ELR (cell line): Measurements from ENCODE around the gene CCDC188.

Source experiments
- DNase-seq: peaks from one replicate; pipeline ENCODE4 v3.0.0-alpha.2; 2015; ENCODE audit warnings: low read depth

Gene CCDC188

DNA sequence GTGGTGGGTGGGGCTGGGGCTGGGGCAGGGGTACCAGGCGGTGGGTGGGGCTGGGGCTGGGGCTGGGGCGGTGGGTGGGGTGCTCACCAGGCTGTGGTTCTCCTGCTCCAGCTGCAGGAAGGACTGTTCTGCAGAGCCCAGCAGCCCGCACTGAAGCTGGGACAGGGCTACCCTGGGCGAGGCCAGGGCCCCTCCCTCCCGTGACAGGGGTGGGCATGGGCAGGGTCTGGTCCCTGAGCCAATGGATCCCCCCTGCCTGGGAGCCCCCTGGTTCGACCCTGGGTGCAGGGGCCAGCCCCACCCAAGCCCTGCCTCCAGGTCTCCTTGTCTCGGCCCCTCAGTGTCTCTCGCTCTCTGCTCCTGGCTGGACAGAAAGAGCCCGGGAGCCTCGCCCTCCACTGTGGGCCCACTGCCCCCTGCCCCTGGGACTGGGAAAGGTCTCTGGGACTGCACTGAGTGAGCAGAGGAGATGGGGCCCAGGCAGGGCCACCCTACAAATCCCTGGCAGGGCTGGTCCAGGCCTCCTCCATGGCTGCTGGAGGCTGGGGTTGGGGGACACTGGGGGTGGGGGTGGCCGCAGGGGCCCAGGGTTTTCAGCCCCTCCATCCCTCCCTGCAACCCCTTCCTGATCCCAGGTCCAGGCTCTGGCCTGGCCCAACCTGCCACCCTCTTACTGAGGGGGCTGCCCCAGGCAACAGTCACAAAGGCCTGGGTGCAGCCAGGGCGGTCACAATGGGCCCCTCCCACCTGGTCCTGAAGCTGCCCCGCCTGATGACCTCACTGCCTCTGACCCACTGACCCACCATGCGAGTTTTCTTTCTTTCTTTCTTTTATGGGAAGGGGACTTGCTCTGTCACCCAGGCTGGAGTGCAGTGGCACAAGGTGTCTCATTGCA, at the start of gene CCDC188:
Gene CCDC188 (minus strand): TSS at position 675 of the 895 bp plus-strand sequence. CDS start 69 bp downstream, at position 606.
- DNase-seq = no peak

DNA sequence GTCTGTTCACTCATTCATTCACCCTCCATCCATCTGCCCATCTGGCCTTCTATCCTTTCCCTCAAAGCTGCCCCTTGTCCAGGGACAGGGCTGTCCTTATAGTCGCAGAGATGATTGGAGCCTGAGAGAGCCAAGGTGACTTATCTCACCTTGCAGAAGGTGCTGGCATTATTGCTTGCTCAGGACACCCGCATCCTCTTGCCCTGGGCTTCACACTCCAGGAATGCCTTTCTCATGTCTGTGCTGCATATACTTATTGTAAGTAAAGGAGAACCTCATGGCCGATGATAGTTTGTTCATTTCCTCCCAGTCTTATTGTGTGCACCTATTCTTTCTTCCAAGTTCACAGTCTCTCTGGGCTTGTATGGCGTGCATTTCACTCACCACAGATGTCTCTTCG, 49.1 kb upstream of the CCDC188 start:
- no peak for DNase-seq

DNA sequence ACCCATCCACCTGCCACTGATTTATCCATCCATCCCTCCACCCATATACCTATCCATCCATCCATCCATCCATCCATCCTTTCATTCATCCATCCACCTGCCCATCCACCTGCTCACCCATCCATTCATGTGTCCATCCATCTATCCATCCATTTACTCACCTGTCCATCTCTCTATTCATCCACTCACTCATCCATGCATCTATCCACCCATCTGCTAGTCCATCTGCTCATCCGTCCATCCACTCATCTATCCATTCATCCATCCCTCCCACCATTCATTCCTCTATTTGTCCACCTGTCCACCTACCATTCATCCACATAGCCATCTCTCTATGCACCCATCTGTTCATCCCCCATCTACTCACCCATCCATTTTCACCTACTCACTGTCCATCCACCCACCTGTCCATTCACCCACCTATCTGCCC, 48.6 kb upstream of the CCDC188 start:
- DNase-seq = no peak

DNA sequence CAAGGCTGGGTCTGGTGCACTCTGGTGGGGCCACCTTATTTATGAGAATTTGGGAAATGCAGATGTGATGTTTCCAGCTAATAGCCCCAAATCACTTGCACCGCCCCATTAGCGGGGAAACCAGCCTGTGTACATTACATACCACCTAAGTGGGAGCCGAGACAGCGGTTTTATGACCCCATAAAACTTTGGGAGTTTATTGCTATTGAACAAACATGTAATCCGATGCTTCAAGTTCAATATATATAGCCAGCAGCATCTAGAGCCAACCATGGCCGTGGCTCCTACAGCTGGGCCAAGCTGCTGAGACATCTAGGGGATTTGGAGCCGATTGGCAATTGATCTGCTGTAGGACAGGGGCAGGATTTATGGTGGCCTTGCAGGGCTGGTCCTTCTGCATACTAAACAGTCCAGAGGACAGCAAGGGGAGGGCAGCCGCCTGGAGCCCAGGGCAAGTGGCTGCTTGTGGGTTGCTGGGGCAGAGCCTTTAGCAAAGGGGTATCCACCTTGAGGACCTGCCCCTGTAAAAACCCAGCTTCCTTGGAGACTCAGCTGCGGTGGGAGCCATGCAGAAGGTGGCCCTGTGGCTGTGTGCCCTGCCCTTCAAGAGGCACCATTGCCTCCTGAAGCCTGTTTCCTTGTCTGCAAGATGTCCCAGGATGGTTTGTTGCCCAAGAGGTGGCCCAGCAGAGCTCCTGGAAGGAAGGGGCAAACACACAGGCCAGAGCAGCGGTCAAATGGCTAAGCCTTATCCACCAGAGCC, 47.9 kb upstream of the CCDC188 start:
- no peak for DNase-seq

DNA sequence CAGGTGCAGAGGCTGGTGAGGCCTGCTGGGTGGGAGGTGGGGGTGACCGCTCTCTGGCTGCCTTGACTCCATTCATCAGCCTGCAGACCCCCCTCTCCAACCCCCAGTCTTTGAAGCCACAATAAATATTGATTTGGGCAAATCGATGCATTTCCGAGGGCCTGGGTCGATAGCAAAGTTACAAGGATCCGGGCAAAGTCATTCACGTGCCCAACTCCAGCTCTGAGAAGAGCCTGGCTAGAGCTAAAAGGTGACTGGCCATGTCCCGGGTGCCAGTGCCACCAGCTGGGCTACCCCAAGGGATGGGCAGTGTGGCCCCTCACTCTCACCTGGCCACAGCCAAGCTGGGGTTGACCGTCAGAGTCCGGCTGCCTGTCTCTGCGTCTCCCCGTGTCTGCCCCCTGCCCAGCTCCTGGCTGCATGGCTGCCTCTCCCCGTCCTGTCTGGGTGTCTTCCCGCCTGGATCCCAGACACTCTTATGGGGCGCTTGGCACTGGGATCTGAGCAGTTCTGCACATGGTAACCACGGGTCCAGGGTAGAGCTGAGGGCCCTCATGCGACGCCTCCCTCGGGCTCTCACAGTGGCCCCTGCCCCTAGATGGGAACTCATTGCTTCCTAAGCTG, 46.7 kb upstream of the CCDC188 start:
- no peak for DNase-seq

DNA sequence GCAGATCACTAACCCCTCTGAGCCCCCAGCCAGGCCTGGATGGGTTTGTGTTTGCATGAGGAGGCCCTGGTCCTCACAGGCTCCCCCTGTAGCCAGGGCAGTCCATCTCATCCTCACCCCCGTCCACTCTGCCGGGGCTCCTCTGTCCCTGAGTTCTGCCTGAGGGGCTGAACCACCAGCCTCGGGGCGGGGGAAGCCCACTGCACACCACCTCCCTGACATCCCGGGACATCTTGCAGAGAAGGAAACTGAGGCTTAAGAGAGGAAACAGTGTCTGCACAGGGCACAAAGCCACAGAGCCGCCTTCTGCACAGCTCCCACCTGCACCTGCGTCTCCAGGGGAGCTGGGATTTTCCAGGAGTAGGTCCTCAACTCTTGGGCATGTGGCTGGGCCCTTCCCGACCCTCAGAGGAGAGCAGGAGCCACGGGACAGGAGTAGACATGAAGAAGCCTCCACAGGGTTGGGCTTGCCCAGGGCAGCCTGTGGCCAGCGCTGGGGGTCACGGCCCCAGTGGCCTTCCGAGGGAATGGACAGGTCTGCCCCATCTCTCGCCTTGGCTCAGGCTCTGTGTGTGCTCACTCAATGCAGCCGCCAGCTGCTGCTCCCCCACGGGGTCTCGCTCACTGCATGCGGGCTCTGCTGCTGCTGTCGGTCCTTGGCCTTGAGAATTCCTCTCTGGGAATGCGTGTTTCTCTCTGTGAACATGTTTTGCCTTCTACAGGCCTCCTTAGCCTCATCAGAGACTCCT, 45.4 kb upstream of the CCDC188 start:
- DNase-seq = no peak

DNA sequence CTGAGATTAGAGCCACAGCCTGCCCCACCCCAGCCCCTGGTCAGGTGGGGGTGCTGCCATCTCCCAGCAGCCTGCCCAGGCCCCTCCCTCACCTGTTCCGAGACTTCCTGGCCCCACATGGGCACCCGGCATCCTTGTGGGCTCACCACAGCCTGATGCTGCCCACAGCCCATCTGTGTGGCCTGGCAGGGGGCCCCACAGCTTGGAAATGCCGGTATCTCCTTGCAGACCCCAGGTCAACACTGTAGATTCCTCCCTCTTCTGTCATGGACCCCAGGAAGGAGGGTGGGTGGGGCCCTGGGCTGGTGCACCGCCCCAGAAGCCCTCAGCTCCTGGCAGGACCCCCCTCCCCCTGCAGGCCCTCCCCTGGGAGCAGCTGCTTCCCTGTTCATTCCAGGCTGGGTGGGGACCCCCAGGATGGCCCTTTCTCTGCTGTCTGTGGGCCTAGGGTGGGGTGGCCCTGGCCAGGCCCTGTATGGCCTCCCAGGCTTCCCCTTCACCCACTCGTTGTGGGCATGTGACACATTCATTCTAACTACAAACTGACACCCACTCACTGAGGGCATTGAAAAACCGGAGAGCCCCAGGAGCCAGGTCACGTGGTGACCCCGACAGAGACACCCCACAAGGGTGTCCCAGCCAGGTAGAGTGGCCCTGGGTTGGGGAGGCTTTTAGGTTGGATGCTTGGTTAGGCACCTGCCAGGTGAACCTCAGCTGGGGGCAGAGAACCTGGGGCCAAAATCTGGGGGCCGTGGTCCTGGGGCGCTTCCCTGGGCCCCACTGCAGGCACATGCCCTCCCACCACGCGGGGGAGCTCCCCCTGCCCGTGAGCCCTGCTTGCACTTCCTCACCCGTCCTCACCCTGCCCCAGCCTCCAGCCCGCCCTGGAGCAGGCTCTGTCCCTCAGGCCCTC, 44.1 kb upstream of the CCDC188 start:
- DNase-seq = no peak

DNA sequence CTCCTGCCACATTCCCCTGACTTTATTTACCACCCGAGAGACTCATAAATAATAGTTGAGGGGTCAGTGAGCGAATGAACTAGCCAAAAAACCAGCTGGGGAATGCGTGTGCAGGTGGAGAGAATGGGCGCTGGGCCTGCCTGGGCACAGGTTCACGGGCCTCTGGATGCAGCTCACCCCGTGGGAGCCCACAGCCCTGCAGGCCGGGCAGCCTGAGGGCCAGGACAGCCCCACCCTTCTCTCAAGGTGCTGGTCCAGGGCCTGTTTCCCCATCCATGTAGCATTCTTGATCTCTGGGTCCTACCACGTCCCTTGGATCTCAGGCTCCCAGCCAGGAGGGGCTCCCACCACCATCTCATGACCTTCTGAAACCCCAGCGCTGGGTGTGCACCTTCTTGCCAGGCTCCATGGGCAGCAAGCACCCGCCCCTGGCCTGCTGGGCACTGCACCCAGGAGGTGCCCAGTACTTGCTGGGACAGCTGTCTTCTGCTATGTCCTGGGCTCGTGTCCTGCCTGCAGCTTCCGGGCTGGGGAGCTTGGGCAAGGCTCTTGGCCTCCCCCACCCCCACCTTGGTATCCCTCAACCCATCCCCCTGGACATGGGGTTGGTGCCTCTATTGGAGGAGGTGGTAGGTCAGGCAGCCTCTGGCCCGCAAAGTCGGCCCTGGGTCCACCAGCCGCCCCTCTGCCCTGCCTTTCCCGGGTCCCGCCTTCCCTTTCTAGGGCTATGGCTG, 43.1 kb upstream of the CCDC188 start:
- no peak for DNase-seq

DNA sequence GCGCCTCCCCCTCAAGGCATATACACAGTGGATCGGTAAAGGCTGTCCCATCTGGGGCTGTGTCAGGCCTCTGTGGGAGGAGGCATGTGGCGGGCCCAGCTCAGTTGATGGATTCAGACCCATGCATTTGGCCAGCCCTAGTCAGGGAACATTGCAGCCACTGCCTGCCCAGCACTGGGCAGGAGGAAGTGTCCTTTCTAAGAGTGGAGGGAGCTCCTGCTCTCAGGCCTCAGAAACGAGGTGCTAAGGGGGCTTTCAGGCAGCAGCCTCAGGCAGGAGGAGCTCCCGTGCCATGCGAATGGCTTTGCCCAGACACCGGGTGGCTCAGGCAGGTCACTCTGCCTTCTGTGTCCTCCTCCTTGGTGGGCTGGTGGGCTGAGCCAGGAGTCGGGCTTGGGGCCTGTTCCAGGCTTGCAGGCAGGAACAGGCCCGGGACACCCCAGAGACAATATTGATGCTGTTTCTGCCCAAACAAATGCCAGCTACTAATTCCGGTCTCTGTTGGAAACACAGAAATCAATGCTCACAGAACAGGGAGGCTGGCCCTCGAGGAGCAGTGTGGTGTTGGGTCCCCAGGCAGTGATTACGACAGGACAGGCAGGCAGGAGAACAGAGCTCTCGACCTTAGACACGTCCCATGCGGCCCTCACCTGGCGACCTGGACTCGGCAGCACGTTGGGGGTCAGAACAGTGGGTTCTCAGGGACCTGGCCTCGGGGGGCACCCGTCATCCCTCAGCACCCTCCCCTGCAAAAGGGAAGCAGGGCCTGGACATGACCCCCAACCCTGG, 42.3 kb upstream of the CCDC188 start:
- no peak for DNase-seq

DNA sequence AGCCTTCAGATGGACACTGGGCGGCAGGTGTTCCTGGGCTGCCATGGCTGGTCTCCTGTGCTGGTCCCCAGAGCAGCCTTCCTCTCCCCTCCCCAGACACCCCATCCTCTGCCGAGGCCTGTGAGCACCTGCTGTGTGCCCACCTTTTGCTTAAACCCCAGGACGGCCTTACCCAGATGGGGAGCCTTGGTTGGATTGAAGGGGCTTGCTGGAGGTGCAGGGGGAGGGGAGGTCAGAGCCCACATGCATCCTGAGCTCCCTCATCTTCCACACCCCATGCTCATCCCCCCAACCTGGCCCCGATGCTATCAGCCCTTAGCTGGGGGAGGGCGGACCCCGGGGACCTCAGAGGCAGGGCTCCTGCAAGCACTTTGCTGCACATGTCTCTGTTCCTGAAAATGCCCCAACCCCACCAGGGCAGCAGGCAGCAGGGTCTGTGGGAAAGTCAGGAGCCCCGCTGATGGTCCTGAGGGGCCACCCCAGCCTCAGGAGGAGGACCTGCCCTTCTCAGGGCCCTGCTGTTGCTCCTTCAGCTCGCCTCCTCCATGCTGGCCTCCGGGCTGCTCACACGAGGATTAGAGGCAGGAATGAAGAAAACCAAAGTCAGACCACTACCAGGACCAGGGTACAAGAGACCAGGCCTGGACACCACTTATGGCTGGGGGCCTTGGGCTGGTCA, 41.6 kb upstream of the CCDC188 start:
- DNase-seq = no peak

DNA sequence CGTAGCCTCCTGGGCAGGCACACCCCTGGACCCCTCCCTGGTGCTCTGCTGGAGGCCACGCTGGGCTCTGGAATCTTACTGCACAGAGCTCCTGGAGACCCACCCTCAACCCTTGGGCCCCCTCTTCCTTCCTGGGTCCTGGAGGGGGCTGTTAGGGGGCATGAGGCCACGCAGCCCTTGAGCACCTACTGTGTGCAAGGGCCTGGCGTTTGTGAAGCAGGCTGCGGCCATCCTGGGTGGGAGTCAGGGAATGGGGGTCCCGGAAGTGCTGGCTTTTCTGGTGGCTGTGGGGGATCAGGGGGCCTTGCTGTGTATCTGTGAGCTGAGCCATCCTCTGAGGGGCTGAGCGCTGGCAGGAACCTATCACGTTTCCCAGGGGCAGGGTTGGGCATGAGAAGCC, 40.9 kb upstream of the CCDC188 start:
- DNase-seq = no peak

DNA sequence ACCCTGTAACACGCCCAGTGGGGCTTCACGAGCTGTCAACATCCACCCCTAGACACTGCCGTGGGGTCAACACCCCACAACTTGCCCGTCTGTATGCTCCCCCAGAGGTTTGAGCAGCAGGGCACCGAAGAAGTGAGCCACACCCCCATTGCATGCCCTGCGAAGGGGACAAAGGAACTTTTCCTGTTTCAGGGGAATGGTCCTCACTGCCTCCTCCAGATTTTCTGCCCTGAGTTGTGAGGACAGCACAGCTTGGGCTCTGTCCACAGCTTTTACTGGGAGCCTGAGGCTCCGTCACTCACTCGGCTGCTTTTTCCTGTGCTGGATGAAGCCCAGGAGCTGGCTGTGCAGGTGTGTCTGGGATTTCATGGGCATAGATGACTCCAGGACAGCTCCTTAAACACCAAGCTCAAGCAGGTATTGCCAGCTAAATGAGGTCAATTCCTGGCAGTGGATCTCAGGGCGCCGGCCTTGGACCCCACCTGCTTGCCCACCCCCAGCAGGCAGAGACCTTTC, 40.2 kb upstream of the CCDC188 start:
- no peak for DNase-seq

DNA sequence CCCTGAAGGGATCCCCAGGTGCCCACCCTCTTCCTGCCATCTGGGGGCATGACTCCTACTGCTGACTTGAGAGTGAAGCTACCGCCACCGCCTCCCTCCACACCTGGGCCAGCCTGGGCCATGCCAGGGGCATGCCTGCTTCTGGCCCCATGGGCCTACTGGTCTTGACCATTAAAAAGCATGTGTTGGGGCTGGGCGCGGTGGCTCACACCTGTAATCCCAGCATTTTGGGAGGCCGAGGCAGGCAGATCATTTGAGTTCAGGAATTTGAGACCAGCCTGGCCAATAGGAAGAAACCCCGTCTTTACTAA, 37.7 kb upstream of the CCDC188 start:
- no peak for DNase-seq

DNA sequence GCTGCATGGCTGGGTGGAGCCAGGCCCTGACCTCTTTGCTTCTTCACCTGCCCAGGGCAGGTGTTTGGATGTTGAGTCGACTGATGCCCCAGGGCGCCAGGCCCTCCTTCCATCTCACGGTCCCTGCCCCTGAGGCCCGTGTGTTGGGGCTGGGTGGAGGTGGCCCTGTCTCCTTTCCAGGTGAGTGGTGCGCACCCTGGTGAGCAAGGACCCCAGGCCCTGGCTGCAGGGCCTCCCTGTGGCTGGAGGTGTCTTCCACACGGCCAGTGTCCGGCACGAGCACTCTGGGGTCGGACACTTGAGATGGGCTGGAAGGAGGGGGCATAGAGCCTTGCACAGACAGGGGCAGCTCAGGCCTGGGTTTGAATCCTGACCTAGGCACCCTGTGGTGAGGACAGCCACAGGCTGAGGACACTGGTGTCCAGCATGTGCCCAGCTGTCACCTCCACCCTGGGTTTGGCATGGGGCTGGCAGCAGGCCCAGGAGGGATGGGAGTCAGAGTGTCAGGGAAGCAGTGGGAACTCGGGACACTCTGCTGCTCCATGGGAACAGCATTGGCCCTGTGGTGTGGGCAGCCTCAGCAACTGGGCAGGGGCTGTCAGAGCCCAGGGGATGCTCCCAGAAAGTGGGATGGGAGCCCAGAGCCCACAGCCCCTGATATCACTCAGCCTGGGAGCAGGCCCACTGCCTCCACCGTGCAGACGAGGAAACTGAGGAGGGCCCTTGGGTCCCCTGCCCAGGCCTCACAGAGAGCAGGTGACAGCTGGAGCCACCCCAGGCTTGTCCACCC, 37.1 kb upstream of the CCDC188 start:
- DNase-seq = no peak

DNA sequence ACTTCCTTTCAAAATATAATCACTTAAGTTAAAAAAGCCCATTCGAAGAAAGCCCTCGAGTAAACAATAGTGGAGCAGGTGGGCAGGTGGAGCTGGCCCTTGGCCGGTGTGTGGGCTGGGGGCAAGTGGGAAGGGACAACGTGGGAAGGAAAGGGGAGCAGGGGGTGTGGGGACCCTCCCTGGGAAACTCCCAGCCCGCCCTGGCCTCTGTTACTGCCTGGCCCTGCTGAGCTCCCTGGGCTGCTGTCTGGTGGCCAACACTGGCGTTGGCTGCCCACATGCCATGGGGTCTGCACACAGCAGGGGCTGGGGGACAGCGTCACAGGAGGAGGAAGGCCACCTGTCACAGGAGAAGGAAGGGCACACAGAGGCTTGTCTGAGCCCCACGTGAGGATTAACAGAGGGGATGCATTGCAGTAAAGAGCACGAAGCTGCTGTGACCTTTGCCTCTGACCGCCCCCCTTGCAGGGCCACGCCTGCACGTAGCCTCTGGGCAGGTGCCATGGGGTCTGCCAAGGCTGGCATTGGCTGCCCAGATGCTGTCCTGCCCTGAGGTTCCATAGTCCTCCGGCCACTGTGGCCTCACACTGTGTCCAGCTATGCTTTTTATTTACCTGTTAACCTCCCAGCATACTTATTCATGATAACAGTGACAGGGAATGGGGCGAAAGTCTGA, 36.2 kb upstream of the CCDC188 start:
- no peak for DNase-seq

DNA sequence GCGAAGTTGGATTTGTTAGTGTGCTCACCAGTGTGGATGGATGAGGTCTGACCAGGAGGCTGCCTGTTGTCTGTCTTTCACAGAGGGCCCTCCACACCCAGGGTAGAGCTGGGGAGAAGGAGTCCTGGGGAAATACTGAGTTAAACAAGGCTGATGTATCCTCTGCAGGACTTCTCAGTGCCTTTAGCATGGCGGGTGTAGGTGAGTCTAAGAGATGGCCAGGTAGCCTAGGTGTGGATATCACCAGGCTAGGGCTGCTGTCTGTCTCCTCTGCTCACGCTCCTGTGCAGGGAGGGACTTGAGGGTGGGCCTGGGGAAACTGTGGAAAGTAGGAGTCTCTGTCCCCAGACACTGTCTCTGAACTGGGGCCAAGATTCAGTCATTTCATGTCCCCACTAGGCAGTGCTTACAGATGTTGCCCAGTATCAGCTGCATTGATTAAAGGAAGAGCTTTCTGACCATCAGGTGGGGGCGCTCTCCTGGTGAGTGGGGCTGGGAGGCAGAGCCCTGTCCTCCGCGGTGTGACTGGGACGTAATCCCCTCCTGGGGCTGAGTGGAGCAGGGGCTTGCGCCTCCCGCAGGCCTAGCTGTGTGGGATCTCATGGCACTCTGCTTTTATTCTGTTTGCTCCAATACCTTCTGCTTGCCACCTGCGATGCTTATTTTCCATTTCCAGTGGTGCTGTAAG, 35.5 kb upstream of the CCDC188 start:
- peak; percentile 33 for DNase-seq

DNA sequence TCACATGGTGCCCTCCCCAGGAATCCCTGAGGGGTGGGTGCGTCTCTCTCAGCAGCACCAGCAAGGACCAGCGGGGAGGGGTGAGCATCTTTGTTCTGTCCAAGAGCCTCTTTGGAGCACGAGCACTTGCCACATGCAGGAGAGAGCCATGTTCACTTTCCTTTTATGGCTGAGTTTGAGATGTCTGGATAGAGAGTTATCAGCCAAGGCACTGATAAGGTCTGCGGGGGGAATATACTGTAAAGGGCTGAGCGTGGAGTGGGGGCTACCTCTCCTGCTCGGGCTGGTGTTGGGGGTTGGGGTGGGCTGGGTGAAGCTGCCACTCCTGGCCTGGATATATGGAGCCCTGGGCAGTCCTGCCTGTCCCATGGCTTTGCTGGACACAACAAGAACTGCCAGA, 34.9 kb upstream of the CCDC188 start:
- no peak for DNase-seq
